Hepatocyte (in vitro differentiated cells): ENCODE measurements around the gene ITSN1.

ENCODE experiments used
- CTCF ChIP-seq: fragments of 200-600 bp; sonication (generic); IDR thresholded peaks from 2 replicates; pipeline ENCODE4 v1.5.1; 2016; ENCODE audit warnings: antibody characterized with exemption, mild to moderate bottlenecking; ENCODE audit not compliant: poor library complexity
- EZH2 ChIP-seq: fragments of 200-600 bp; sonication (generic); IDR thresholded peaks from 2 replicates; pipeline ENCODE4 v1.6.1; 2016; ENCODE audit warnings: antibody characterized with exemption, mild to moderate bottlenecking, borderline replicate concordance
- EZH2phosphoT487 ChIP-seq: fragments of 200-600 bp; sonication (generic); IDR thresholded peaks from one replicate; pipeline ENCODE4 v1.6.1; 2018; ENCODE audit warnings: antibody characterized with exemption, mild to moderate bottlenecking, low read depth, moderate library complexity; ENCODE audit not compliant: unreplicated experiment, severe bottlenecking

GRCh38 chr21:33820230-33820770 is 178.0 kb downstream of the ITSN1 start:
- TF ChIP-seq CTCF: no peak
- TF ChIP-seq EZH2: no peak
- TF ChIP-seq EZH2phosphoT487: no peak
